Upper lobe of left lung (tissue), 6 donors: Measurements from ENCODE around the gene TIAL1. TPM values are rescaled to one million over a fixed set of nuclear protein-coding genes. Genes with fewer than 3 reads are reported as not detected.

Experiments
- ATAC-seq, 2 donors: fragments of 200-7000 bp; cut with Tn5 transposase; one replicate each; pipeline ENCODE4 v1.9.1; 2022; ENCODE audit warnings: mild to moderate bottlenecking in 2 of 2, moderate library complexity in 2 of 2; ENCODE audit not compliant: low FRiP score in 2 of 2
- DNase-seq, 2 donors: peaks; one replicate each; pipeline ENCODE4 v3.0.0-alpha.2; 2019 to 2020
- H3K27ac ChIP-seq, 4 donors: fragments of 200-600 bp; sonication (generic); one replicate each; pipeline ENCODE4 v1.5.1; 2016 to 2019
- H3K27me3 ChIP-seq, 4 donors: fragments of 200-600 bp; sonication (generic); one replicate each; pipeline ENCODE4 v1.5.1; 2017 to 2019
- H3K36me3 ChIP-seq, 4 donors: fragments of 200-600 bp; sonication (generic); one replicate each; pipeline ENCODE4 v1.5.1; 2016 to 2019
- H3K4me1 ChIP-seq, 4 donors: fragments of 200-600 bp; sonication (generic); one replicate each; pipeline ENCODE4 v1.5.1; 2018 to 2019
- H3K4me3 ChIP-seq, 4 donors: fragments of 200-600 bp; sonication (generic); one replicate each; pipeline ENCODE4 v1.5.1; 2017 to 2019; ENCODE audit warnings: mild to moderate bottlenecking in 2 of 4, moderate library complexity in 1 of 4
- H3K9me3 ChIP-seq, 4 donors: fragments of 200-600 bp; sonication (generic); one replicate each; pipeline ENCODE4 v1.5.1; 2018 to 2019
- EP300 ChIP-seq, 4 donors: sonication (generic); formaldehyde crosslinking; IDR thresholded peaks; one replicate each; pipeline ENCODE4 v1.5.1; 2017; ENCODE audit warnings: antibody characterized with exemption in 4 of 4, control low read depth in 2 of 4
- POLR2A ChIP-seq, 4 donors: fragments of 450-650 bp; IDR thresholded peaks; one replicate each; pipeline ENCODE4 v1.5.1; 2016 to 2017; ENCODE audit warnings: antibody characterized with exemption in 4 of 4, mild to moderate bottlenecking in 2 of 4
- POLR2AphosphoS5 ChIP-seq, 2 donors: sonication (generic); formaldehyde crosslinking; IDR thresholded peaks; one replicate each; pipeline ENCODE4 v1.5.1; 2017; ENCODE audit warnings: antibody characterized with exemption in 2 of 2
- WGBS, 2 donors: methylation state at CpG; one replicate each; pipeline ENCODE4 v1.1.5; 2017 to 2018; 5-methylcytosine and 5-hydroxymethylcytosine counted together
- total RNA-seq, 6 donors: library from RNA; depleted of rRNA in 4 of 6; stranded (reverse); fragments of >200 nt in 4 of 6; gene quantifications; one replicate each; pipeline versions ENCODE4 v1.1.0 to v1.2.1, GENCODE V29; 2016 to 2021
- TF ChIP-seq, protein P1 (sequence below), 6 experiments: fragments of 450-650 bp in 4 of 6; fragments of 200-600 bp in 2 of 6; sonication (generic) in 2 of 6; IDR thresholded peaks; one replicate each; pipeline ENCODE4 v1.5.1; 2016 to 2019; ENCODE audit warnings: antibody characterized with exemption in 6 of 6
- donor health status: DM: no; HTN: no; CAD: no; lungs with moderate emphysema.
- donor health status: DM: no; HTN: yes; CAD: no; lungs with severe emphysema.

The TIAL1 gene
- total RNA-seq, 6 donors from 2014 or later, result 53.3 to 112 (median 87.9) TPM

DNA sequence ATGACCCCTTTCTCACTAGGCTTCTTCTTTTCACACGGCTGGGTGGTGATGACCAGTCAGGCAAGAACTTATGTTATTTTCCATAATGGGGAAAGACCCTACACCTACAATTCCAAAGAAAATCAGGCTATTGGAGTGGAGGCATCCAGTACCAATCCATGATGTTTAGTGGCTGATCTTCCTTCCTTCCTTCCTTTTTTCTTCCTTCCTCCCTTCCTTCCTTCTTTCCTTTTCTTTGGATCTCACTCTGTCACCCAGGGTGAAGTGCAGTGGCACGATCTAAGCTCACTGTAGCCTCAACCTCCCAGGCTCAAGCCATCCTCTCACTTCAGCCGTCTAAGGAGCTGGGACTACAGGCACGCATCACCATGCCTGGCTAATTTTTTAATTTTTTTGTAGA is 56.7 kb downstream of the TIAL1 start:
- no peak for DNase-seq
- H3K27me3 ChIP-seq, result no peaks in the 10 kb centered on the region
- no peaks in the 10 kb centered on the region for H3K9me3 ChIP-seq
- WGBS, 2 donors, result 94 to 96% methylated on average over 4 of the region's 4 CpGs
- H3K4me3 ChIP-seq, result no peak overlapping the region
- no peak for ATAC-seq
- peaks cover 10 to 28% (median 26%) of the 10 kb centered on the region in 4 donors for H3K4me1 ChIP-seq
- no peak overlapping the region for H3K27ac ChIP-seq
- H3K36me3 ChIP-seq, result no peaks in the 10 kb centered on the region
- TF ChIP-seq, protein P1, sequence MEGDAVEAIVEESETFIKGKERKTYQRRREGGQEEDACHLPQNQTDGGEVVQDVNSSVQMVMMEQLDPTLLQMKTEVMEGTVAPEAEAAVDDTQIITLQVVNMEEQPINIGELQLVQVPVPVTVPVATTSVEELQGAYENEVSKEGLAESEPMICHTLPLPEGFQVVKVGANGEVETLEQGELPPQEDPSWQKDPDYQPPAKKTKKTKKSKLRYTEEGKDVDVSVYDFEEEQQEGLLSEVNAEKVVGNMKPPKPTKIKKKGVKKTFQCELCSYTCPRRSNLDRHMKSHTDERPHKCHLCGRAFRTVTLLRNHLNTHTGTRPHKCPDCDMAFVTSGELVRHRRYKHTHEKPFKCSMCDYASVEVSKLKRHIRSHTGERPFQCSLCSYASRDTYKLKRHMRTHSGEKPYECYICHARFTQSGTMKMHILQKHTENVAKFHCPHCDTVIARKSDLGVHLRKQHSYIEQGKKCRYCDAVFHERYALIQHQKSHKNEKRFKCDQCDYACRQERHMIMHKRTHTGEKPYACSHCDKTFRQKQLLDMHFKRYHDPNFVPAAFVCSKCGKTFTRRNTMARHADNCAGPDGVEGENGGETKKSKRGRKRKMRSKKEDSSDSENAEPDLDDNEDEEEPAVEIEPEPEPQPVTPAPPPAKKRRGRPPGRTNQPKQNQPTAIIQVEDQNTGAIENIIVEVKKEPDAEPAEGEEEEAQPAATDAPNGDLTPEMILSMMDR (IDR thresholded peaks at IDR 0.05), result no peak
- no peak for TF ChIP-seq POLR2A (IDR thresholded peaks at IDR 0.05)

DNA sequence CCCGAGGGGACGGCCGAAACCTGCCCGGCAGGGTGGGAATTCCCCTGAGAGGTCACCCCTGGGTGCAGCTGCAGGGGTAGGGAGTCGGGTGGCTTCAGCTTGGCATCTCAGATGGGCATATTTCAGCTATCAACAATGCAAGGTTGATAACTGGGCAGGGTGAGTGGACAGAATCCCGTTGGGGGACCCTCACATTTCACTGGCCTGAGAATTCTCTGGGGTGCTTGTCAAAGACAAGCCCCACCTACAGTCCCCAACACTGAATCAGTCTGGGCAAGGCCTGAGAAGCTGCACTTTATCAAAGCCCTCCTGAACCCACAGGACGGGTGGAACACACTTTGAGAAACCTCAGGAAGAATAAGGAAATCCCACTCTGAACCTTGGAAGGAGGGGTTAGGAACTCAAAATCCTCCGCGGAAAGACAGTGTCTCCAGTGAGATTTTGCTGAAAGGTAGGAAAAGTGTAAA is 57.4 kb downstream of the TIAL1 start:
- ATAC-seq, result no peak
- TF ChIP-seq POLR2A (IDR thresholded peaks at IDR 0.05) (no peak), POLR2AphosphoS5 (IDR thresholded peaks at IDR 0.05) (no peak), EP300 (IDR thresholded peaks at IDR 0.05) (no peak)
- TF ChIP-seq, protein P1 (IDR thresholded peaks at IDR 0.05), result no peak
- Histone ChIP-seq H3K27me3 (no peaks in the 10 kb centered on the region), H3K36me3 (no peaks in the 10 kb centered on the region), H3K4me3 (no peak overlapping the region), H3K9me3 (no peaks in the 10 kb centered on the region), H3K27ac (no peak overlapping the region), H3K4me1 (peaks cover 10 to 28% (median 26%) of the 10 kb centered on the region in 4 donors)
- DNase-seq, result no peak
- 74 to 86% methylated on average over 4 to 8 of the region's 9 CpGs for WGBS, 2 donors

DNA sequence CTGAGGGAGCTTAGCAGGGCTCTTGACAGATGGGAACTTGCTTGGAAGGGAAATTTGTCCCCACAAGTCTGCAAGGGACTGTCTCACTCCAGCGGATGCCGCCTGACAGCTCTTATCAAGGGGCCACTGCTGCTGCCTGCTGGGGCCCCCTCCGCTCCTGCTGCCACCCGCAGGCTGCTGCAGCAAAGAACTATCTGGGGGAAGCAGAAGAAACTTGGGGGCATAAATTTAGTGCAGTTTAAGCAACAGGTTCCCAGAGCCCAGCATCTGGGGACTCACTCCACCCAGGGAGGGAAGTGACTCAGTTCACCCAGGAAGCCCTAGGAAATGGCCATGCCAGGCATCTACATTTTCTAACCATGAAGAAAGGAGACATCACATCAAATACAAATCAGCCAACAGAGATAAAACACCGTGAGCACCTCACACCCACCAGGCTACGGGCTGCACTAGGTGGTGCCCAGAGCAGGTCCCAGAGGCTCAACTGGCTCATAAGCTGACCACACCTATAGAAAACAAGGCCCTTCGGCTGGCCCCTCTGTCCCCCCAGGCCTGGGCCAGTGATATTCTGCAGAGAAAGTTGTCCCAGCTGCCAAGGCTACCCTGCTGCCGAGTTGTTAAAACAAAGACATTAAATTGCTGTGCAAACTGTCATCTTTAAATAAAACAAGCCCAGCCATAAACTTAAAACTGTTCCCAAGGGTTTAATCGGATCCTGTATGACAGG is 58.0 kb downstream of the TIAL1 start:
- no peaks in the 10 kb centered on the region for H3K27me3 ChIP-seq
- H3K4me1 ChIP-seq, result peaks cover 10 to 28% (median 24%) of the 10 kb centered on the region in 4 donors
- no peaks in the 10 kb centered on the region for H3K9me3 ChIP-seq
- no peak overlapping the region for H3K4me3 ChIP-seq
- no peaks in the 10 kb centered on the region for H3K36me3 ChIP-seq
- H3K27ac ChIP-seq, result peak overlapping the region in 1 of 4 donors; percentile 0
- 74 to 77% methylated on average over 5 to 9 of the region's 9 CpGs for WGBS, 2 donors
- ATAC-seq, result no peak
- TF ChIP-seq POLR2AphosphoS5 (IDR thresholded peaks at IDR 0.05) (no peak), POLR2A (IDR thresholded peaks at IDR 0.05) (no peak), EP300 (IDR thresholded peaks at IDR 0.05) (no peak)
- TF ChIP-seq, protein P1 (IDR thresholded peaks at IDR 0.05), result no peak
- DNase-seq, result no peak

DNA sequence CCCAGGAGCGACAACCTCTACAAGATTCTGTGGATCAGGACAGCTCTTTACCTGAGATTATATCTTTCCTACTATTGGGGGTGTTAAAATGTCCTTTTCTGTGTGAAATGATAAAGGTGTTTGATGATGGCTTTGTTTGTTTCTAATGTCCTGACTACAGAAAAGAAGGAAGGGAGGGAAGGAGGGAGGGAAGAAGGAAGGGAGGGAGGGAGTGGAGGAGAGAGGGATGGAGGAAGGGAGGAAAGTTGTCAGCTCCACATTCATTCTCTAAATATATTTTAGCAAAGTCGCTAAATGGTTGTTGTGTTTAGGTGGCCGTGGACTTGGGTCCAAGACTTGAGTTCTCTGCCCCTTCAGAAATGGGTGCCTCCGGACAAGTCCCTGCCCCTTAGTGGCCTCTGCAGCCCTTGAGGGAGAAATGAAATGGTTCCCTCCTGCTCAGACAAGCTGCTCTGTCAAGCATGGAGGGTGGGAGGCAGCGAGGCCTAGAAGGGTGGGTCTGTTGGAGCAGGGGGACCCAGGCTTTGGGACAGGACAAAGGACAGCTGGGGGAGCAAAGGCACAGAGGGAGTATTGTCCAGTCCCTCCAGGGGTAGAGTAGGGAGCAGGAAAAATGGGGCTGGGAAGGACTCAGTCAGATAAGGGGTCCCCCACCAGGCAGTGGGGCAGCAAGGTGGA is 58.7 kb downstream of the TIAL1 start:
- no peak overlapping the region for H3K4me3 ChIP-seq
- no peak for DNase-seq

More for the DNA sequence above, 58.7 kb downstream of the TIAL1 start:
- Histone ChIP-seq H3K27me3 (no peaks in the 10 kb centered on the region), H3K36me3 (no peaks in the 10 kb centered on the region), H3K27ac (peak overlapping the region in 1 of 4 donors; percentile 0), H3K9me3 (no peaks in the 10 kb centered on the region), H3K4me1 (peaks cover 5 to 22% (median 17%) of the 10 kb centered on the region in 4 donors)
- no peak for ATAC-seq
- 76 to 79% methylated on average over 5 of the region's 5 CpGs for WGBS, 2 donors
- no peak for TF ChIP-seq EP300 (IDR thresholded peaks at IDR 0.05)
- TF ChIP-seq POLR2A (IDR thresholded peaks at IDR 0.05), result no peak
- TF ChIP-seq, protein P1 (IDR thresholded peaks at IDR 0.05), result no peak
- no peak for TF ChIP-seq POLR2AphosphoS5 (IDR thresholded peaks at IDR 0.05)
